ENCODE results near the gene IMPDH2. TPM values are rescaled to one million over a fixed set of nuclear protein-coding genes. Genes with fewer than 3 reads are reported as not detected.

Gene IMPDH2
- total RNA-seq, 4 donors from 2014 or later: 25.1 to 106 (median 72.7) TPM

DNA sequence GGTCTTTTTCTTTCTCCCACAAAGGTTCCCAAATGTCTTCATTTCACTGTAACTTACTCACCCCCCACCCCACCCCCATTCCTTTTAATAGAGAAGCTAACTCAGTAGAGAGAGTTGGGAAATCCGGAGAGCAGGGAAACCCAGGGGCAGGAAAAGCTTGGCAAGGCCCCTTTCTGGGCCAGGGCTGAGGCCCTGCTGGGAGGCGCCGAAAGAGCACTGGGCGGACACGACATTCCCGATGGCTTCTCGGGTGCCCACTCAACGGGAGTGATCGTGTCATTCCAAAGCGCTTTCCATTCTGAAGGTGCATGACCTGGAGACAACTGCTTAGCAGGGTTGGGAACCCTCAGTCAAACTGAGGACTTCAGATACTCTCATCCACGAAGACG, 9.3 kb downstream of the IMPDH2 start:
- H3K27ac ChIP-seq: peak overlapping the region; percentile 99 to 100 (median 100)
- H3K9me3 ChIP-seq: no peaks in the 10 kb centered on the region
- in situ Hi-C loops (cut with MboI; ENCODE audit: low pct_ligation_motif_present in 1 of 4, low pct_unique_long_range_greater_than_20kb in 1 of 4, low sequenced_read_pairs in 3 of 4): no loop called here
- 28% methylated on average over 12 of the region's 12 CpGs; no CpG with 5 or more reads in 1 of the 2 donors for WGBS, 2 donors (ENCODE audit: low coverage in 1 of 2)
- H3K27me3 ChIP-seq: no peaks in the 10 kb centered on the region
- TF ChIP-seq POLR2AphosphoS5 (IDR thresholded peaks at IDR 0.05) (no peak), POLR2A (IDR thresholded peaks at IDR 0.05) (no peak), EP300 (IDR thresholded peaks at IDR 0.05; ENCODE audit: low read depth) (no peak)
- TF ChIP-seq, protein P1, sequence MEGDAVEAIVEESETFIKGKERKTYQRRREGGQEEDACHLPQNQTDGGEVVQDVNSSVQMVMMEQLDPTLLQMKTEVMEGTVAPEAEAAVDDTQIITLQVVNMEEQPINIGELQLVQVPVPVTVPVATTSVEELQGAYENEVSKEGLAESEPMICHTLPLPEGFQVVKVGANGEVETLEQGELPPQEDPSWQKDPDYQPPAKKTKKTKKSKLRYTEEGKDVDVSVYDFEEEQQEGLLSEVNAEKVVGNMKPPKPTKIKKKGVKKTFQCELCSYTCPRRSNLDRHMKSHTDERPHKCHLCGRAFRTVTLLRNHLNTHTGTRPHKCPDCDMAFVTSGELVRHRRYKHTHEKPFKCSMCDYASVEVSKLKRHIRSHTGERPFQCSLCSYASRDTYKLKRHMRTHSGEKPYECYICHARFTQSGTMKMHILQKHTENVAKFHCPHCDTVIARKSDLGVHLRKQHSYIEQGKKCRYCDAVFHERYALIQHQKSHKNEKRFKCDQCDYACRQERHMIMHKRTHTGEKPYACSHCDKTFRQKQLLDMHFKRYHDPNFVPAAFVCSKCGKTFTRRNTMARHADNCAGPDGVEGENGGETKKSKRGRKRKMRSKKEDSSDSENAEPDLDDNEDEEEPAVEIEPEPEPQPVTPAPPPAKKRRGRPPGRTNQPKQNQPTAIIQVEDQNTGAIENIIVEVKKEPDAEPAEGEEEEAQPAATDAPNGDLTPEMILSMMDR (IDR thresholded peaks at IDR 0.05): no peak
- peaks cover 19 to 48% (median 37%) of the 10 kb centered on the region in 4 donors for H3K4me1 ChIP-seq
- DNase-seq: peak; percentile 30
- H3K4me3 ChIP-seq: peak overlapping the region in 3 of 4 donors; percentile 70 to 93 (median 82)
- intact Hi-C loops (cut with DNase I; ENCODE audit: low total_unique reads): loop anchor here (1.0 to 2.0 kb wide), 3 partner anchors 13 to 75 kb away; partner anchors contain the start of genes QRICH1 and WDR6
- peaks cover 0 to 17% (median 3%) of the 10 kb centered on the region in 4 donors for H3K36me3 ChIP-seq

DNA sequence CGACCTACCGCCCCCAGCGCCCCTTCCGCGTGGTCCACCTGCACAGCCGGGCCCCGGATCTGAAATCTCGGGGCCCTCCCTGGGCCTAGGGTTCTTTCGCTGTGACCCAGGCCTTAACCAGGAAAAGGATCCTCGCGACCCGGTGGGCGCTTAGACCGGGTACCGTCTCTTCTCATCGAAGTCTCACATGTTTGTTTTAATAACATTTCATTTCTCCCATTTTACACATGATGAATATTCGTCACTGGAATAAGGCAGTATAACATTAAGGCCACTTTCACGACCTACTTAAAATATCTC, 10.5 kb downstream of the IMPDH2 start:
- Histone ChIP-seq H3K36me3 (peaks cover 0 to 12% (median 5%) of the 10 kb centered on the region in 4 donors), H3K9me3 (no peaks in the 10 kb centered on the region), H3K4me1 (peaks cover 19 to 48% (median 37%) of the 10 kb centered on the region in 4 donors), H3K4me3 (peak overlapping the region; percentile 54 to 83 (median 74)), H3K27ac (peak overlapping the region; percentile 99 to 100 (median 100)), H3K27me3 (no peaks in the 10 kb centered on the region)
- no peak for TF ChIP-seq POLR2A (IDR thresholded peaks at IDR 0.05)
- TF ChIP-seq, protein P1 (IDR thresholded peaks at IDR 0.05): no peak
- in situ Hi-C loops (cut with MboI; ENCODE audit: low pct_ligation_motif_present in 1 of 4, low pct_unique_long_range_greater_than_20kb in 1 of 4, low sequenced_read_pairs in 3 of 4): no loop called here
- intact Hi-C loops (cut with DNase I; ENCODE audit: low total_unique reads): loop anchor here (1.0 to 2.0 kb wide), 2 partner anchors 47 to 76 kb away; partner anchors contain the start of gene QRICH1
- WGBS, 2 donors (ENCODE audit: low coverage in 1 of 2): 1 to 2% methylated on average over 9 to 18 of the region's 18 CpGs
- no peak for DNase-seq

DNA sequence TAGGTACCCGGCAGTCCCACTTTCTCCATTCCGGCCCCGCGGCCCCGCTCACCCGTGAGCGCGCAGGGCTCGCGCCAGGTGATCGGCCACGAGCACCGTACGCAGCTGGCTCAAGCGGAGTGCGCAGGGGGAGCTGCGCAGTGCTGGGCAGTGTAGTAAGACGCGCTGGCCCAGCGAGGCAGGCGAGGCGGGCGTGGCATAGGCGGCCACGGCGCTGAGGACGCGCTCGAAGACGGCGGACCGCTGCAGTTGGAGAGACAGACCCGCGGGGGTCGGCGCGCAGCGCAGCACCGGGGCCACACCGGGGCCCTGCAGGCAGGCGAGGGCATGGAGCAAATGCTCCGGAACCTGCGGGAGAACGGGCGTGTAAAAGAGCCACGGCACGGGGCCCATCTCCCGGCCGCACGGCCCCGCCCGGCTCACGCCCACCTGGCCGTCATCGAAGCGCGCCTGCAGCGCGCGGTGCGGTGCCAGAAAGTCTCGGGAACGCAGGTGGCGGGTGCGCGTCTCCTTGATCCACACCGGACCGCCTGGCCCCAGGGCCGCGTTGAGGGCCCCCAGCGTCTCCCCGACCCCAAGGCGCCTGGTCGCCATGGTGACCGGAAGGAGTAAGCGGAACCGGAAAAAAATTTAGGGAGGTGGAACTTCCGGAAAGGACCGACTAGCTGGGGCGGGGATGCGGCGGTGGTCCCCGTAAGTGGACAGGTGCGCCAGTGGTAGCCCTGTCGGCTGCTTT, 11.1 kb downstream of the IMPDH2 start, which contains the start of gene DALRD3:
Gene DALRD3, minus strand, starts transcription at position 610 of the 736 bp plus-strand sequence. Its CDS starts 16 bp downstream, at position 594.
- H3K4me3 ChIP-seq: peak within 1 kb of the TSS; percentile 54 to 93 (median 82)
- H3K9me3 ChIP-seq: no peaks in the 10 kb centered on the region
- H3K4me1 ChIP-seq: peaks cover 17 to 45% (median 33%) of the 10 kb centered on the region in 4 donors
- TF ChIP-seq POLR2AphosphoS5 (IDR thresholded peaks at IDR 0.05) (peak; percentile 46 to 77 (median 77)), EP300 (IDR thresholded peaks at IDR 0.05; ENCODE audit: low read depth) (no peak), POLR2A (IDR thresholded peaks at IDR 0.05) (peak; percentile 73)
- peaks cover 0 to 12% (median 5%) of the 10 kb centered on the region in 4 donors for H3K36me3 ChIP-seq
- peak within 1 kb of the TSS; percentile 99 to 100 (median 100) for H3K27ac ChIP-seq
- intact Hi-C loops (cut with DNase I; ENCODE audit: low total_unique reads) (loop anchor here (2.0 kb wide), 1 partner anchor 77 kb away; the partner anchor contains the start of gene QRICH1), in situ Hi-C loops (cut with MboI; ENCODE audit: low pct_ligation_motif_present in 1 of 4, low pct_unique_long_range_greater_than_20kb in 1 of 4, low sequenced_read_pairs in 3 of 4) (no loop called here)
- H3K27me3 ChIP-seq: no peaks in the 10 kb centered on the region
- WGBS, 2 donors (ENCODE audit: low coverage in 1 of 2): 1% methylated on average over 52 of the region's 85 CpGs; no CpG with 5 or more reads in 1 of the 2 donors
- peak; percentile 73 for DNase-seq

DNA sequence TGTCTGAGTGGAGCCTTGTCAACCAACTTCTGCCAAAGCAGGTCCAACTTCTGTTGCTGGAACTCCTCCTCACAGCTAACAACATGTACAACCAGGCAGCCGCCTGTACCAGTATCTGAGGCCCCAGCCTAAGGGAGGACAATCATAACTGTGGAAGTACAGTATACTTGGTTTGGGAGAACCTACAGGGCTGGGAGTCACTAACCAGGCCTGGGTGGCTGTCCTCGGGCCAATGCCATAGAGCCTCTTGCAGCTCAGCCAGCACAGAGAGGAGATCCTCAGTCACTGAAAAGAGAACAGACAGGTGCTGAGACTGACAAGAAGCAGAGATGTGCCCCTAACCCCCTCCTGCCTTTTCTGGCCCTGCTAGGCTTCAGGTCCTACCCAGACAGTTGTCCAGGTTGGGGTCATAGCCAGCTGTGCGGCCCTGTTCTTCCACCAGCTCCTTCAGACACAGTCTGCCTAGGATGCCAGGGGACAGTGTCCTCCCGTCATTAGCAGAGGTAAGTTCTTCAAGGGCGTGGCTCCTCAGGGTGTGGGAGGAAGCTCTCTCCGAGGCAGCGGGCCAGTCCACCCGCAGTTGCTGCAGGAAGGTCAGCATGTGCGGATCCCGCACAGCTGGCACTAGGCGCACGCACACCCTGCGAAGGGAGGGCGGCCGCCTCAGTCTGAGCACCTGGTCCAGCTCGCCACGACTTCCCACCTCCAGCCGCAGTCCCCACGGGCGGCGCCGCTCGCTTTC, 11.8 kb downstream of the IMPDH2 start:
- peaks cover 0 to 12% (median 5%) of the 10 kb centered on the region in 4 donors for H3K36me3 ChIP-seq
- in situ Hi-C loops (cut with MboI; ENCODE audit: low pct_ligation_motif_present in 1 of 4, low pct_unique_long_range_greater_than_20kb in 1 of 4, low sequenced_read_pairs in 3 of 4) (no loop called here), intact Hi-C loops (cut with DNase I; ENCODE audit: low total_unique reads) (no loop called here)
- no peaks in the 10 kb centered on the region for H3K9me3 ChIP-seq
- TF ChIP-seq POLR2A (IDR thresholded peaks at IDR 0.05) (peak; percentile 64), POLR2AphosphoS5 (IDR thresholded peaks at IDR 0.05) (peak; percentile 25 to 78 (median 77)), EP300 (IDR thresholded peaks at IDR 0.05; ENCODE audit: low read depth) (no peak)
- TF ChIP-seq, protein P1 (IDR thresholded peaks at IDR 0.05): no peak
- no peaks in the 10 kb centered on the region for H3K27me3 ChIP-seq
- H3K27ac ChIP-seq: peak overlapping the region; percentile 99 to 100 (median 100)
- peak overlapping the region; percentile 54 to 83 (median 74) for H3K4me3 ChIP-seq
- H3K4me1 ChIP-seq: peaks cover 11 to 38% (median 29%) of the 10 kb centered on the region in 4 donors
- WGBS, 2 donors (ENCODE audit: low coverage in 1 of 2): 10% methylated on average over 14 of the region's 23 CpGs; no CpG with 5 or more reads in 1 of the 2 donors
- peak; percentile 75 for DNase-seq

All from transverse colon (tissue), 4 donors.